DND-41 (cell line): ENCODE results near the gene KIFBP.
"Not testable (repeated sequence)": the region's sequence is repeated elsewhere in the genome, so short reads cannot be mapped to it uniquely, and the experiment has no call there.

Experiments
- ATAC-seq: fragments of 200-7000 bp; cut with Tn5 transposase; 3 replicates; pipeline ENCODE4 v1.9.1; 2021; ENCODE audit warnings: low read depth; ENCODE audit not compliant: insufficient read depth
- DNase-seq: peaks from one replicate; pipeline ENCODE4 v3.0.0-alpha.2; 2020
- H2AFZ ChIP-seq: 2 replicates; pipeline ENCODE4 v1.6.0; 2012; ENCODE audit warnings: low read depth, low read length
- H3K27ac ChIP-seq: 2 replicates; pipeline ENCODE4 v1.5.1; 2012; ENCODE audit warnings: low read length, inconsistent platforms
- H3K27me3 ChIP-seq: fragments of 200-600 bp; sonication (generic); 2 replicates; pipeline ENCODE4 v1.6.0; 2012; ENCODE audit warnings: low read length, mild to moderate bottlenecking, inconsistent platforms; ENCODE audit not compliant: insufficient read depth, poor library complexity
- H3K36me3 ChIP-seq: 2 replicates; pipeline ENCODE4 v1.5.1; 2012; ENCODE audit warnings: low read length, inconsistent platforms; ENCODE audit not compliant: insufficient read depth
- H3K4me1 ChIP-seq: 2 replicates; pipeline ENCODE4 v1.5.1; 2012; ENCODE audit warnings: mild to moderate bottlenecking, low read length; ENCODE audit not compliant: insufficient read depth
- H3K4me2 ChIP-seq: 2 replicates; pipeline ENCODE4 v1.6.0; 2012; ENCODE audit warnings: mild to moderate bottlenecking, moderate library complexity, low read length, inconsistent platforms; ENCODE audit not compliant: insufficient read depth
- H3K4me3 ChIP-seq, 2 experiments: fragments of 200-600 bp in 1 of 2; shearing (Covaris generic) in 1 of 2; 2 replicates each; pipeline ENCODE4 v1.5.1; 2012 to 2016; ENCODE audit warnings: inconsistent platforms in 2 of 2, low read length in 2 of 2, mild to moderate bottlenecking in 2 of 2, low read depth in 1 of 2, moderate library complexity in 1 of 2
- H3K79me2 ChIP-seq: 2 replicates; pipeline ENCODE4 v1.6.0; 2012; ENCODE audit warnings: low read length, inconsistent platforms; ENCODE audit not compliant: insufficient read depth
- H3K9ac ChIP-seq: 2 replicates; pipeline ENCODE4 v1.6.0; 2012; ENCODE audit warnings: low read depth, mild to moderate bottlenecking, inconsistent platforms, low read length, moderate library complexity
- H3K9me3 ChIP-seq: 2 replicates; pipeline ENCODE4 v1.5.1; 2012; ENCODE audit warnings: low read length, moderate library complexity, mild to moderate bottlenecking, inconsistent platforms; ENCODE audit not compliant: insufficient read depth, severe bottlenecking
- H4K20me1 ChIP-seq: 2 replicates; pipeline ENCODE4 v1.6.0; 2012; ENCODE audit warnings: low read length; ENCODE audit not compliant: insufficient read depth
- CTCF ChIP-seq: IDR thresholded peaks from 2 replicates; pipeline ENCODE4 v1.5.1; 2012; ENCODE audit warnings: borderline replicate concordance, low read length, moderate library complexity, mild to moderate bottlenecking; ENCODE audit not compliant: poor library complexity, severe bottlenecking; ENCODE audit errors: extremely low read depth
- EZH2 ChIP-seq: IDR thresholded peaks from 3 replicates; pipeline ENCODE4 v1.6.1; 2012; ENCODE audit warnings: borderline replicate concordance, low read depth, mild to moderate bottlenecking, moderate library complexity, low read length, inconsistent platforms; ENCODE audit not compliant: severe bottlenecking

Gene KIFBP

GRCh38 chr10:69033256-69033655 lies 44.7 kb downstream of the KIFBP start:
- Histone ChIP-seq H3K27ac (no peak overlapping the region), H3K9me3 (peaks cover 15% of the 10 kb centered on the region), H3K27me3 (no peaks in the 10 kb centered on the region), H3K4me2 (no peak overlapping the region), H3K4me1 (no peaks in the 10 kb centered on the region), H3K9ac (no peak overlapping the region), H3K36me3 (no peaks in the 10 kb centered on the region), H2AFZ (no peak overlapping the region), H3K79me2 (no peaks in the 10 kb centered on the region), H3K4me3 (no peak overlapping the region), H4K20me1 (no peaks in the 10 kb centered on the region)
- no peak for ATAC-seq
- DNase-seq, result no peak
- TF ChIP-seq CTCF, result no peak
- no peak for TF ChIP-seq EZH2

- H4K20me1 ChIP-seq, result no peaks in the 10 kb centered on the region
- H3K9me3 ChIP-seq, result no peaks in the 10 kb centered on the region
- no peak overlapping the region for H3K4me2 ChIP-seq
- no peaks in the 10 kb centered on the region for H3K79me2 ChIP-seq
- no peaks in the 10 kb centered on the region for H3K36me3 ChIP-seq
- H3K27me3 ChIP-seq, result no peaks in the 10 kb centered on the region
- no peak overlapping the region for H3K4me3 ChIP-seq
- no peak overlapping the region for H3K27ac ChIP-seq
- ATAC-seq (no peak), DNase-seq (no peak)
- no peak for TF ChIP-seq EZH2
- TF ChIP-seq CTCF, result no peak
- no peak overlapping the region for H2AFZ ChIP-seq
- no peaks in the 10 kb centered on the region for H3K4me1 ChIP-seq
- no peak overlapping the region for H3K9ac ChIP-seq
These were observed 48.9 kb downstream of the KIFBP start for GRCh38 chr10:69037489-69037888.

GRCh38 chr10:69040904-69041303 lies 52.3 kb downstream of the KIFBP start:
- H3K4me1 ChIP-seq, H3K27ac ChIP-seq, H3K79me2 ChIP-seq, H3K4me2 ChIP-seq, DNase-seq, H3K4me3 ChIP-seq, H3K27me3 ChIP-seq, H3K9ac ChIP-seq, H4K20me1 ChIP-seq, H2AFZ ChIP-seq, H3K36me3 ChIP-seq, H3K9me3 ChIP-seq, ATAC-seq: not testable (repeated sequence)

GRCh38 chr10:69042417-69042816 lies 53.8 kb downstream of the KIFBP start:
- Histone ChIP-seq H4K20me1 (no peaks in the 10 kb centered on the region), H2AFZ (no peak overlapping the region), H3K9me3 (no peaks in the 10 kb centered on the region), H3K27ac (no peak overlapping the region), H3K4me1 (no peaks in the 10 kb centered on the region), H3K4me2 (no peak overlapping the region), H3K27me3 (no peaks in the 10 kb centered on the region), H3K4me3 (no peak overlapping the region), H3K79me2 (no peaks in the 10 kb centered on the region), H3K36me3 (no peaks in the 10 kb centered on the region), H3K9ac (no peak overlapping the region)
- no peak for TF ChIP-seq CTCF
- TF ChIP-seq EZH2, result no peak
- ATAC-seq (no peak), DNase-seq (no peak)
